ENCODE results near the gene ALK. TPM values are rescaled to one million over a fixed set of nuclear protein-coding genes. Genes with fewer than 3 reads are reported as not detected.

Gene ALK
- total RNA-seq, 1 donor from 2014 or later = 0.10 TPM

GRCh38 chr2:29241341-29241740, 680.0 kb downstream of the ALK start:
- no peak for DNase-seq

GRCh38 chr2:29240601-29241000, 680.8 kb downstream of the ALK start:
- DNase-seq = no peak

GRCh38 chr2:29239209-29239960, 682.0 kb downstream of the ALK start:
- DNase-seq = no peak

- DNase-seq = no peak
These were observed 682.9 kb downstream of the ALK start for GRCh38 chr2:29238497-29238896.

GRCh38 chr2:29236074-29236473, 685.3 kb downstream of the ALK start:
- DNase-seq = no peak

GRCh38 chr2:29235411-29235810, 686.0 kb downstream of the ALK start:
- no peak for DNase-seq

GRCh38 chr2:29233428-29233827, 688.0 kb downstream of the ALK start:
- no peak for DNase-seq

- no peak for DNase-seq
These were observed 689.3 kb downstream of the ALK start for GRCh38 chr2:29232041-29232440.

- no peak for DNase-seq
These were observed 691.7 kb downstream of the ALK start for GRCh38 chr2:29229640-29230039.

GRCh38 chr2:29228947-29229346, 692.4 kb downstream of the ALK start:
- no peak for DNase-seq

- DNase-seq = no peak
These were observed 693.3 kb downstream of the ALK start for GRCh38 chr2:29227935-29228675.

GRCh38 chr2:29226808-29227207, 694.6 kb downstream of the ALK start:
- DNase-seq = no peak

GRCh38 chr2:29226375-29226774, 695.0 kb downstream of the ALK start:
- DNase-seq = no peak

- DNase-seq = no peak
These were observed 695.6 kb downstream of the ALK start for GRCh38 chr2:29225814-29226213.

GRCh38 chr2:29224693-29225551, 696.5 kb downstream of the ALK start:
- DNase-seq = no peak

GRCh38 chr2:29223851-29224692, 697.3 kb downstream of the ALK start:
- peak; percentile 54 for DNase-seq

GRCh38 chr2:29223257-29223656, 698.1 kb downstream of the ALK start:
- DNase-seq = no peak

- no peak for DNase-seq
These were observed 698.8 kb downstream of the ALK start for GRCh38 chr2:29222381-29223179.

GRCh38 chr2:29220506-29221270, 700.7 kb downstream of the ALK start:
- DNase-seq = no peak

- DNase-seq = no peak
These were observed 702.0 kb downstream of the ALK start for GRCh38 chr2:29219374-29219773.
